Esophagus squamous epithelium (tissue), 5 donors: ENCODE data around the gene CDK17. TPM values are rescaled to one million over a fixed set of nuclear protein-coding genes. Genes with fewer than 3 reads are reported as not detected.
A peak's percentile ranks its signal among the peaks of the same experiment; 100 is the strongest.
"Not testable (repeated sequence)": the region's sequence is repeated elsewhere in the genome, so short reads cannot be mapped to it uniquely, and the experiment has no call there.

Source experiments
- DNase-seq: peaks from one replicate; lab custom pipeline; 2025; lab: John Stamatoyannopoulos, UW
- H3K27ac ChIP-seq, 4 donors: fragments of 200-600 bp; sonication (generic); one replicate each; pipeline ENCODE4 v1.5.1; 2016 to 2019; ENCODE audit warnings: mild to moderate bottlenecking in 1 of 4
- H3K27me3 ChIP-seq, 4 donors: fragments of 200-600 bp; sonication (generic); 1 replicate in 3 of 4; 2 replicates in 1 of 4; pipeline versions ENCODE4 v1.5.1 to v1.6.0; 2017 to 2021; ENCODE audit warnings: antibody characterized with exemption in 1 of 4
- H3K36me3 ChIP-seq, 3 donors: fragments of 200-600 bp; sonication (generic); one replicate each; pipeline ENCODE4 v1.5.1; 2016 to 2019
- H3K4me1 ChIP-seq, 3 donors: fragments of 200-600 bp; sonication (generic); one replicate each; pipeline ENCODE4 v1.5.1; 2017 to 2019
- H3K4me3 ChIP-seq, 4 donors: fragments of 200-600 bp; sonication (generic); 1 replicate in 3 of 4; 2 replicates in 1 of 4; pipeline ENCODE4 v1.5.1; 2016 to 2019; ENCODE audit warnings: mild to moderate bottlenecking in 2 of 4, moderate library complexity in 1 of 4
- H3K9me3 ChIP-seq, 3 donors: fragments of 200-600 bp; sonication (generic); one replicate each; pipeline ENCODE4 v1.5.1; 2016 to 2019
- POLR2A ChIP-seq, 4 donors: fragments of 450-650 bp; IDR thresholded peaks; one replicate each; pipeline ENCODE4 v1.6.1; 2017; ENCODE audit warnings: antibody characterized with exemption in 4 of 4, mild to moderate bottlenecking in 4 of 4, moderate library complexity in 3 of 4
- WGBS, 2 donors: methylation state at CpG; one replicate each; pipeline ENCODE4 v1.1.5; 2018; 5-methylcytosine and 5-hydroxymethylcytosine counted together
- intact Hi-C: fragments of 100-400 bp; cut with DNase I; formaldehyde crosslinking; loops from one replicate; pipeline ENCODE4 v1.15.0; 2022
- total RNA-seq, 4 donors: library from RNA; depleted of rRNA; stranded (reverse); fragments of >200 nt; gene quantifications; one replicate each; pipeline ENCODE4 v1.1.0, GENCODE V29; 2016
- TF ChIP-seq, protein P1 (sequence below), 6 experiments: fragments of 450-650 bp in 4 of 6; fragments of 200-600 bp in 2 of 6; sonication (generic) in 2 of 6; IDR thresholded peaks; one replicate each; pipeline ENCODE4 v1.5.1; 2016 to 2019; ENCODE audit warnings: antibody characterized with exemption in 6 of 6, mild to moderate bottlenecking in 4 of 6, moderate library complexity in 4 of 6
- donor health status: DM: yes; HTN: yes; CAD: no.

Gene CDK17
- total RNA-seq, 4 donors from 2014 or later: 15.4 to 37.4 (median 19.9) TPM

- intact Hi-C loops: no loop called here
- TF ChIP-seq, protein P1, sequence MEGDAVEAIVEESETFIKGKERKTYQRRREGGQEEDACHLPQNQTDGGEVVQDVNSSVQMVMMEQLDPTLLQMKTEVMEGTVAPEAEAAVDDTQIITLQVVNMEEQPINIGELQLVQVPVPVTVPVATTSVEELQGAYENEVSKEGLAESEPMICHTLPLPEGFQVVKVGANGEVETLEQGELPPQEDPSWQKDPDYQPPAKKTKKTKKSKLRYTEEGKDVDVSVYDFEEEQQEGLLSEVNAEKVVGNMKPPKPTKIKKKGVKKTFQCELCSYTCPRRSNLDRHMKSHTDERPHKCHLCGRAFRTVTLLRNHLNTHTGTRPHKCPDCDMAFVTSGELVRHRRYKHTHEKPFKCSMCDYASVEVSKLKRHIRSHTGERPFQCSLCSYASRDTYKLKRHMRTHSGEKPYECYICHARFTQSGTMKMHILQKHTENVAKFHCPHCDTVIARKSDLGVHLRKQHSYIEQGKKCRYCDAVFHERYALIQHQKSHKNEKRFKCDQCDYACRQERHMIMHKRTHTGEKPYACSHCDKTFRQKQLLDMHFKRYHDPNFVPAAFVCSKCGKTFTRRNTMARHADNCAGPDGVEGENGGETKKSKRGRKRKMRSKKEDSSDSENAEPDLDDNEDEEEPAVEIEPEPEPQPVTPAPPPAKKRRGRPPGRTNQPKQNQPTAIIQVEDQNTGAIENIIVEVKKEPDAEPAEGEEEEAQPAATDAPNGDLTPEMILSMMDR (IDR thresholded peaks at IDR 0.05): no peak
- no peak for TF ChIP-seq POLR2A (IDR thresholded peaks at IDR 0.05)
- Histone ChIP-seq H3K4me3 (no peak overlapping the region), H3K9me3 (no peaks in the 10 kb centered on the region), H3K27ac (no peak overlapping the region), H3K27me3 (no peaks in the 10 kb centered on the region), H3K4me1 (no peaks in the 10 kb centered on the region), H3K36me3 (peaks cover 0 to 38% (median 0%) of the 10 kb centered on the region in 3 donors)
- WGBS, 2 donors: 72 to 79% methylated on average over 3 of the region's 3 CpGs
- no peak for DNase-seq
Measured at GRCh38 chr12:96323906-96324305, 76.3 kb downstream of the CDK17 start.

GRCh38 chr12:96322720-96323119, 77.5 kb downstream of the CDK17 start:
- Histone ChIP-seq H3K27me3 (no peaks in the 10 kb centered on the region), H3K4me1 (no peaks in the 10 kb centered on the region), H3K36me3 (peaks cover 0 to 38% (median 0%) of the 10 kb centered on the region in 3 donors), H3K27ac (no peak overlapping the region), H3K4me3 (no peak overlapping the region), H3K9me3 (no peaks in the 10 kb centered on the region)
- 94 to 100% methylated on average over 1 of the region's 1 CpG for WGBS, 2 donors
- no peak for DNase-seq
- no peak for TF ChIP-seq POLR2A (IDR thresholded peaks at IDR 0.05)
- TF ChIP-seq, protein P1 (IDR thresholded peaks at IDR 0.05): no peak
- intact Hi-C loops: no loop called here

GRCh38 chr12:96321941-96322340, 78.3 kb downstream of the CDK17 start:
- intact Hi-C loops: no loop called here
- no peak for DNase-seq

GRCh38 chr12:96317801-96318200, 82.4 kb downstream of the CDK17 start:
- H3K4me3 ChIP-seq, H3K27ac ChIP-seq, H3K9me3 ChIP-seq, intact Hi-C loops, DNase-seq, H3K27me3 ChIP-seq: not testable (repeated sequence)
- H3K4me1 ChIP-seq: peaks cover 0 to 22% (median 4%) of the 10 kb centered on the region in 3 donors
- peaks cover 0 to 10% (median 0%) of the 10 kb centered on the region in 3 donors for H3K36me3 ChIP-seq
- WGBS, 2 donors: 96% methylated on average over 2 of the region's 2 CpGs; no CpG with 5 or more reads in 1 of the 2 donors

More at GRCh38 chr12:96321941-96322340, 78.3 kb downstream of the CDK17 start:
- H3K9me3 ChIP-seq: no peaks in the 10 kb centered on the region
- TF ChIP-seq, protein P1 (IDR thresholded peaks at IDR 0.05): no peak
- TF ChIP-seq POLR2A (IDR thresholded peaks at IDR 0.05): no peak
- no peak overlapping the region for H3K27ac ChIP-seq
- 65 to 76% methylated on average over 6 of the region's 6 CpGs for WGBS, 2 donors
- H3K4me3 ChIP-seq: no peak overlapping the region
- H3K4me1 ChIP-seq: no peaks in the 10 kb centered on the region
- peaks cover 0 to 38% (median 0%) of the 10 kb centered on the region in 3 donors for H3K36me3 ChIP-seq
- no peaks in the 10 kb centered on the region for H3K27me3 ChIP-seq

GRCh38 chr12:96315741-96316481, 84.3 kb downstream of the CDK17 start:
- H3K9me3 ChIP-seq, H3K27me3 ChIP-seq, DNase-seq, intact Hi-C loops: not testable (repeated sequence)
- peak overlapping the region; percentile 71 to 83 (median 77) for H3K27ac ChIP-seq
- peak overlapping the region; percentile 22 to 60 (median 48) for H3K4me3 ChIP-seq
- H3K4me1 ChIP-seq: peaks cover 0 to 22% (median 4%) of the 10 kb centered on the region in 3 donors
- H3K36me3 ChIP-seq: peaks cover 0 to 15% (median 0%) of the 10 kb centered on the region in 3 donors
- peak in 1 of 4 donors; percentile 13 for TF ChIP-seq POLR2A (IDR thresholded peaks at IDR 0.05)
- TF ChIP-seq, protein P1 (IDR thresholded peaks at IDR 0.05): peak in 1 of 6 experiments; percentile 37
- 41 to 56% methylated on average over 10 to 11 of the region's 33 CpGs for WGBS, 2 donors
